WTC11 (cell line): ENCODE measurements around the gene PCIF1.
"Not testable (repeated sequence)": the region's sequence is repeated elsewhere in the genome, so short reads cannot be mapped to it uniquely, and the experiment has no call there.

Source experiments
- ATF2 ChIP-seq: sonication (generic); formaldehyde crosslinking; IDR thresholded peaks from 2 replicates; pipeline ENCODE4 v1.8.1; 2022; ENCODE audit warnings: low read depth, missing genetic modification reagents, borderline replicate concordance
- CREB1 ChIP-seq: sonication (generic); formaldehyde crosslinking; IDR thresholded peaks from 2 replicates; pipeline ENCODE4 v1.8.0; 2023; ENCODE audit warnings: mild to moderate bottlenecking, missing genetic modification reagents
- CREM ChIP-seq: sonication (generic); formaldehyde crosslinking; IDR thresholded peaks from 2 replicates; pipeline ENCODE4 v1.8.1; 2022; ENCODE audit warnings: mild to moderate bottlenecking, missing genetic modification reagents, moderate library complexity
- CTCF ChIP-seq: fragments of 200-600 bp; IDR thresholded peaks from 2 replicates; pipeline ENCODE4 v1.8.0; 2022; ENCODE audit warnings: antibody characterized with exemption
- GABPB1 ChIP-seq: sonication (generic); formaldehyde crosslinking; IDR thresholded peaks from 2 replicates; pipeline ENCODE4 v1.8.1; 2023; ENCODE audit warnings: mild to moderate bottlenecking, missing genetic modification reagents
- PREB ChIP-seq: sonication (generic); formaldehyde crosslinking; IDR thresholded peaks from 2 replicates; pipeline ENCODE4 v1.8.1; 2022; ENCODE audit warnings: mild to moderate bottlenecking, missing genetic modification reagents, moderate library complexity, borderline replicate concordance
- SP1 ChIP-seq: sonication (generic); formaldehyde crosslinking; conservative IDR thresholded peaks from 2 replicates; pipeline ENCODE4 v1.8.1; 2022; ENCODE audit warnings: missing genetic modification reagents
- USF2 ChIP-seq: sonication (generic); formaldehyde crosslinking; IDR thresholded peaks from 2 replicates; pipeline ENCODE4 v1.8.1; 2023; ENCODE audit warnings: mild to moderate bottlenecking, missing genetic modification reagents, moderate library complexity
- ZNF671 ChIP-seq: fragments of 250-450 bp; sonication (Bioruptor Pico); IDR thresholded peaks from 2 replicates; pipeline ENCODE4 v1.8.0; 2021; ENCODE audit warnings: mild to moderate bottlenecking
- TF ChIP-seq, protein P1 (sequence below): sonication (generic); formaldehyde crosslinking; IDR thresholded peaks from 2 replicates; pipeline ENCODE4 v1.8.0; 2022; ENCODE audit warnings: mild to moderate bottlenecking, missing genetic modification reagents
- TF ChIP-seq, protein P2 (sequence below): sonication (generic); formaldehyde crosslinking; IDR thresholded peaks from 2 replicates; pipeline ENCODE4 v1.8.1; 2023; ENCODE audit warnings: mild to moderate bottlenecking, missing genetic modification reagents, moderate library complexity

DNA sequence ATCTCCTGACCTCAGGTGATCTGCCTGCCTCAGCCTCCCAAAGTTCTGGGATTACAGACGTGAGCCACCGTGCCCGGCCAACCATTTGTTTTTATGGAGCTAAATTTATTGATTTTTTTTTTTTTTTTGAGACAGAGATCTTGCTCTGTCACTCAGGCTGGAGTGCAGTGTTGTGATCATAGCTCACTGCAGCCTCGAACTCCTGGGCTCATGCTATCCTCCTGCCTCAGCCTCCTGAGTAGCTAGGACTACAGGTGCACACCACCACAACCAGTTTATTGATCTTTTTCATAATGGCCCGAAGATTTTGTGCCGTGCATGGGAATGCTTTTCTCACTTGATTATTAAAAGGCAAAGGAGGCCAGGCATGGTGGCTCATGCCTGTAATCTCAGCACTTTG lies 54.3 kb downstream of the PCIF1 start:
- TF ChIP-seq ZNF671 (CRISPR knock-in tag); CREM (CRISPR knock-in tag); CTCF; CREB1; USF2; PREB; ATF2 (CRISPR knock-in tag); SP1 (CRISPR knock-in tag); GABPB1 (CRISPR knock-in tag): not testable (repeated sequence)
- TF ChIP-seq, protein P1, sequence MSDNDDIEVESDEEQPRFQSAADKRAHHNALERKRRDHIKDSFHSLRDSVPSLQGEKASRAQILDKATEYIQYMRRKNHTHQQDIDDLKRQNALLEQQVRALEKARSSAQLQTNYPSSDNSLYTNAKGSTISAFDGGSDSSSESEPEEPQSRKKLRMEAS (CRISPR knock-in tag): not testable (repeated sequence)
- TF ChIP-seq, protein P2, sequence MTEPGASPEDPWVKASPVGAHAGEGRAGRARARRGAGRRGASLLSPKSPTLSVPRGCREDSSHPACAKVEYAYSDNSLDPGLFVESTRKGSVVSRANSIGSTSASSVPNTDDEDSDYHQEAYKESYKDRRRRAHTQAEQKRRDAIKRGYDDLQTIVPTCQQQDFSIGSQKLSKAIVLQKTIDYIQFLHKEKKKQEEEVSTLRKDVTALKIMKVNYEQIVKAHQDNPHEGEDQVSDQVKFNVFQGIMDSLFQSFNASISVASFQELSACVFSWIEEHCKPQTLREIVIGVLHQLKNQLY (CRISPR knock-in tag): not testable (repeated sequence)
